Heart right ventricle (tissue), 16 donors: ENCODE data around the gene WDR43. TPM values are rescaled to one million over a fixed set of nuclear protein-coding genes. Genes with fewer than 3 reads are reported as not detected.

ENCODE experiments used
- ATAC-seq, 8 donors: fragments of 200-7000 bp; cut with Tn5 transposase; one replicate each; pipeline ENCODE4 v1.9.1; 2020; ENCODE audit warnings: mild to moderate bottlenecking in 8 of 8, moderate library complexity in 8 of 8, moderate number of reproducible peaks in 1 of 8
- DNase-seq, 2 donors: peaks; one replicate each; pipeline ENCODE4 v3.0.0-alpha.2; 2020
- H3K27ac ChIP-seq, 10 donors: fragments of 200-600 bp; sonication (generic) in 2 of 10; one replicate each; pipeline versions ENCODE4 v1.5.0 to v1.8.0; 2020 to 2022; ENCODE audit warnings: mild to moderate bottlenecking in 3 of 10
- H3K27me3 ChIP-seq, 7 donors: fragments of 200-600 bp; one replicate each; pipeline ENCODE4 v1.8.0; 2021 to 2022; ENCODE audit warnings: mild to moderate bottlenecking in 2 of 7
- H3K36me3 ChIP-seq, 9 donors: fragments of 200-600 bp; sonication (generic) in 1 of 9; one replicate each; pipeline versions ENCODE4 v1.5.0 to v1.8.0; 2020 to 2022; ENCODE audit warnings: mild to moderate bottlenecking in 2 of 9
- H3K4me1 ChIP-seq, 9 donors: fragments of 200-600 bp; sonication (generic) in 1 of 9; one replicate each; pipeline versions ENCODE4 v1.5.0 to v1.8.0; 2020 to 2022; ENCODE audit warnings: mild to moderate bottlenecking in 4 of 9
- H3K4me3 ChIP-seq, 10 donors: fragments of 200-600 bp; sonication (generic) in 2 of 10; one replicate each; pipeline versions ENCODE4 v1.5.0 to v1.8.0; 2020 to 2022; ENCODE audit warnings: mild to moderate bottlenecking in 7 of 10, moderate library complexity in 2 of 10
- H3K9me3 ChIP-seq, 11 donors: fragments of 200-600 bp in 10 of 11; sonication (generic) in 2 of 11; one replicate each; pipeline versions ENCODE4 v1.5.0 to v1.8.0; 2013 to 2022; ENCODE audit warnings: mild to moderate bottlenecking in 2 of 11, control low read depth in 1 of 11, moderate library complexity in 1 of 11
- CTCF ChIP-seq, 9 donors: fragments of 200-600 bp; sonication (generic) in 2 of 9; IDR thresholded peaks; one replicate each; pipeline versions ENCODE4 v1.5.0 to v1.8.0; 2021 to 2022; ENCODE audit warnings: antibody characterized with exemption in 9 of 9, mild to moderate bottlenecking in 5 of 9, moderate library complexity in 1 of 9
- WGBS, 2 donors: extraction: QIAGEN DNeasy Blood & Tissue Kit; methylation state at CpG; one replicate each; pipeline ENCODE4 v1.1.7; 2013; ENCODE audit warnings: inconsistent platforms in 1 of 2; 5-methylcytosine and 5-hydroxymethylcytosine counted together
- intact Hi-C, 10 donors: fragments of 100-400 bp; cut with DNase I; formaldehyde crosslinking; loops; one replicate each; pipeline versions ENCODE4 v1.11.1 to v1.14.2; 2022
- polyA plus RNA-seq, 2 donors: library from polyadenylated mRNA; stranded (reverse); fragments of 200-250 nt; gene quantifications; one replicate each; pipeline ENCODE4 v1.2.3, GENCODE V29; 2013
- total RNA-seq, 10 donors: library from RNA; stranded (reverse); fragmentation: NEBNext Ultra II Directional in 3 of 10; extraction: Animal tissue kit (Norgen Biotek cat#: 25700) in 3 of 10; gene quantifications; one replicate each; pipeline versions ENCODE4 v1.2.1 to v1.2.4, GENCODE V29; 2021 to 2023
- donor health status: Arrhythmogenic right ventricular cardiomyopathy.
- donor health status: ischemic (EF 13 %, LVEDD 7.1; RV severe dilation, severe dysfunction).
- donor health status: healthy with polysubstance abuse.
- donor health status: DM: no; HTN: yes; CAD: no.
- donor health status: DM: no; HTN: no; CAD: no.
- donor health status: ischemic (EF 25% LVEDD 6.9; RV normal size, moderate dysfunction).
- donor health status: ischemic (EF 25% LVEDD 5.7; RV mildly dilated, moderate dysfunction).
- donor health status: healthy.
- donor health status: DM: yes; HTN: yes; CAD: no.
- donor health status: Ischemic cardiomyopathy.
- donor health status: ischemic (EF 35%, LVEDD 5.7; RV mildly dilated, moderate dysfunction).
- donor health status: nonischemic (EF 11% LVEDD 7.7; RV severe dilation, severe dysfunction).
- donor health status: DM: yes; HTN: yes; CAD: no.
- donor health status: PGD.
- donor health status: ischemic (EF 29% LVEDD 5.4; RV normal size, mild dysfunction).
- donor health status: nonischemic (EF 23%, LVEDD 6.1; RV moderate dilation, normal function).

The WDR43 gene
- total and polyA plus RNA-seq, 12 donors: 5.9 to 42.1 (median 22.3) TPM

GRCh38 chr2:28930205-28930604, 35.7 kb downstream of the WDR43 start:
- H3K9me3 ChIP-seq: no peaks in the 10 kb centered on the region
- TF ChIP-seq CTCF (IDR thresholded peaks at IDR 0.05): no peak
- DNase-seq (no peak), ATAC-seq (no peak)
- H3K27ac ChIP-seq: no peak overlapping the region
- H3K4me1 ChIP-seq: peaks cover 0 to 3% (median 0%) of the 10 kb centered on the region in 9 donors
- H3K27me3 ChIP-seq: no peaks in the 10 kb centered on the region
- H3K4me3 ChIP-seq: no peak overlapping the region
- H3K36me3 ChIP-seq: peaks cover 0 to 100% (median 55%) of the 10 kb centered on the region in 9 donors
- intact Hi-C loops: no loop called here
- WGBS, 2 donors: 91% methylated on average over 1 of the region's 1 CpG

GRCh38 chr2:28934769-28935168, 40.3 kb downstream of the WDR43 start:
- intact Hi-C loops: no loop called here
- no peak for DNase-seq
- no peaks in the 10 kb centered on the region for H3K9me3 ChIP-seq
- H3K4me3 ChIP-seq: no peak overlapping the region
- no peak for TF ChIP-seq CTCF (IDR thresholded peaks at IDR 0.05)
- H3K27ac ChIP-seq: no peak overlapping the region
- peaks cover 0 to 3% (median 0%) of the 10 kb centered on the region in 9 donors for H3K4me1 ChIP-seq
- H3K27me3 ChIP-seq: no peaks in the 10 kb centered on the region
- WGBS, 2 donors: 97 to 98% methylated on average over 2 of the region's 2 CpGs
- peaks cover 0 to 96% (median 33%) of the 10 kb centered on the region in 9 donors for H3K36me3 ChIP-seq
- ATAC-seq: no peak

- H3K36me3 ChIP-seq: peaks cover 0 to 93% (median 43%) of the 10 kb centered on the region in 9 donors
- no peak overlapping the region for H3K27ac ChIP-seq
- WGBS, 2 donors: 91 to 93% methylated on average over 3 of the region's 3 CpGs
- H3K4me3 ChIP-seq: no peak overlapping the region
- DNase-seq (no peak), ATAC-seq (no peak)
- no peaks in the 10 kb centered on the region for H3K9me3 ChIP-seq
- no peaks in the 10 kb centered on the region for H3K27me3 ChIP-seq
- no peak for TF ChIP-seq CTCF (IDR thresholded peaks at IDR 0.05)
- no peaks in the 10 kb centered on the region for H3K4me1 ChIP-seq
- intact Hi-C loops: no loop called here
These were observed 46.5 kb downstream of the WDR43 start for GRCh38 chr2:28941008-28941407.

GRCh38 chr2:28944535-28945248, 50.2 kb downstream of the WDR43 start:
- Histone ChIP-seq H3K27ac (no peak overlapping the region), H3K36me3 (peaks cover 0 to 97% (median 46%) of the 10 kb centered on the region in 9 donors), H3K9me3 (peaks cover 0 to 7% (median 0%) of the 10 kb centered on the region in 11 donors), H3K4me1 (no peaks in the 10 kb centered on the region), H3K4me3 (no peak overlapping the region), H3K27me3 (no peaks in the 10 kb centered on the region)
- ATAC-seq (no peak), DNase-seq (no peak)
- TF ChIP-seq CTCF (IDR thresholded peaks at IDR 0.05): no peak
- intact Hi-C loops: no loop called here
- 93 to 94% methylated on average over 14 of the region's 14 CpGs for WGBS, 2 donors
